T-cell (primary cell): ENCODE measurements around the gene NLRP3. TPM values are rescaled to one million over a fixed set of nuclear protein-coding genes. Genes with fewer than 3 reads are reported as not detected.
"Not testable (repeated sequence)": the region's sequence is repeated elsewhere in the genome, so short reads cannot be mapped to it uniquely, and the experiment has no call there.

Experiments
- ATAC-seq, 4 experiments: fragments of 200-7000 bp in 3 of 4; fragments of 150-1000 bp in 1 of 4; cut with Tn5 transposase; replicated peaks in 1 of 4; 1 replicate in 3 of 4; 2 replicates in 1 of 4; pipeline ENCODE4 v1.10.0; 2021; ENCODE audit warnings: moderate library complexity in 3 of 4, mild to moderate bottlenecking in 2 of 4, moderate number of reproducible peaks in 1 of 4
- CTCF ChIA-PET, 2 donors: fragments of 300-600 bp; sonication (Branson Sonifier 250); formaldehyde crosslinking; loops; one replicate each; lab custom pipeline; 2022; ENCODE audit warnings: antibody characterized with exemption in 2 of 2; lab: Charles Lee
- POLR2A ChIA-PET, 2 donors: fragments of 300-600 bp; sonication (Branson Sonifier 250); formaldehyde crosslinking; loops; one replicate each; lab custom pipeline; 2022; ENCODE audit warnings: antibody characterized with exemption in 2 of 2; lab: Charles Lee
- DNase-seq, 35 experiments: peaks; one replicate each; pipeline versions ENCODE4 v3.0.0 to v3.0.0-alpha.2; 2013 to 2023
- H3K27ac ChIP-seq: one replicate; pipeline ENCODE4 v1.5.1; 2013; ENCODE audit warnings: low read length
- H3K27me3 ChIP-seq, 2 experiments: replicated peaks in 1 of 2; 1 replicate in 1 of 2; 2 replicates in 1 of 2; pipeline versions ENCODE4 v1.6.1 to v1.7.0; 2013; ENCODE audit warnings: low read length in 1 of 2, mixed read lengths in 1 of 2; ENCODE audit not compliant: control insufficient read depth in 2 of 2, insufficient read depth in 2 of 2; ENCODE audit errors: extremely low read depth in 1 of 2
- H3K36me3 ChIP-seq, 2 donors: 1 replicate in 1 of 2; 2 replicates in 1 of 2; pipeline versions ENCODE4 v1.6.1 to v1.7.0; 2013; ENCODE audit warnings: low read length in 1 of 2; ENCODE audit not compliant: control insufficient read depth in 2 of 2, insufficient read depth in 1 of 2; ENCODE audit errors: extremely low read depth in 1 of 2
- H3K4me1 ChIP-seq, 2 experiments: 1 replicate in 1 of 2; 2 replicates in 1 of 2; pipeline versions ENCODE4 v1.6.1 to v1.7.0; 2013; ENCODE audit warnings: low read length in 2 of 2, mixed read lengths in 1 of 2; ENCODE audit not compliant: insufficient read depth in 2 of 2, control insufficient read depth in 1 of 2; ENCODE audit errors: extremely low read depth in 1 of 2
- H3K4me3 ChIP-seq, 2 donors: 1 replicate in 1 of 2; 2 replicates in 1 of 2; pipeline versions ENCODE4 v1.5.1 to v1.7.0; 2013; ENCODE audit warnings: mild to moderate bottlenecking in 2 of 2, low read length in 1 of 2, moderate library complexity in 1 of 2; ENCODE audit not compliant: control insufficient read depth in 1 of 2; ENCODE audit errors: extremely low read depth in 1 of 2
- H3K9me3 ChIP-seq: 2 replicates; pipeline ENCODE4 v1.7.0; 2013
- H3K27ac Mint-ChIP-seq, 2 donors: one replicate each; pipeline ENCODE4 v1.8.0; 2020 to 2021; ENCODE audit warnings: mild to moderate bottlenecking in 2 of 2, mixed read lengths in 2 of 2
- H3K27me3 Mint-ChIP-seq, 2 donors: one replicate each; pipeline ENCODE4 v1.8.0; 2021 to 2022; ENCODE audit warnings: mixed read lengths in 2 of 2
- H3K36me3 Mint-ChIP-seq: one replicate; pipeline ENCODE4 v1.8.0; 2021; ENCODE audit warnings: mixed read lengths
- H3K4me1 Mint-ChIP-seq, 3 donors: one replicate each; pipeline ENCODE4 v1.8.0; 2020 to 2022; ENCODE audit warnings: mixed read lengths in 3 of 3, mild to moderate bottlenecking in 1 of 3
- H3K4me3 Mint-ChIP-seq, 3 donors: one replicate each; pipeline ENCODE4 v1.8.0; 2020 to 2022; ENCODE audit warnings: mild to moderate bottlenecking in 3 of 3, mixed read lengths in 3 of 3, moderate library complexity in 3 of 3
- H3K9me3 Mint-ChIP-seq, 3 donors: one replicate each; pipeline ENCODE4 v1.8.0; 2020 to 2022; ENCODE audit warnings: mixed read lengths in 3 of 3
- WGBS: methylation state at CpG from one replicate; pipeline ENCODE4 v1.1.5; 2013; ENCODE audit warnings: missing lambda C conversion rate; ENCODE audit not compliant: insufficient coverage; 5-methylcytosine and 5-hydroxymethylcytosine counted together
- total RNA-seq, 35 experiments: library from RNA in 6 of 35; stranded (reverse) in 6 of 35; fragments of 120-200 nt in 1 of 35; gene quantifications; one replicate each; pipeline versions ENCODE4 v1.2.1 to v1.2.4 and lab custom pipeline; 2013 to 2026

The NLRP3 gene
- total RNA-seq, 5 donors from 2014 or later (not counting 1 experiment from before 2014, with no cell fraction given): 2.9 to 8.5 (median 5.1) TPM

GRCh38 chr1:247377656-247378055 lies 38.3 kb upstream of the NLRP3 start:
- H3K4me1 ChIP-seq, CTCF ChIA-PET, H3K4me1 Mint-ChIP-seq, POLR2A ChIA-PET, H3K27ac Mint-ChIP-seq, H3K4me3 Mint-ChIP-seq, H3K27ac ChIP-seq, H3K36me3 ChIP-seq, H3K27me3 ChIP-seq, H3K36me3 Mint-ChIP-seq, ATAC-seq, H3K9me3 Mint-ChIP-seq, H3K27me3 Mint-ChIP-seq, DNase-seq, H3K9me3 ChIP-seq, H3K4me3 ChIP-seq: not testable (repeated sequence)
- 100% methylated on average over 2 of the region's 7 CpGs for WGBS

DNA sequence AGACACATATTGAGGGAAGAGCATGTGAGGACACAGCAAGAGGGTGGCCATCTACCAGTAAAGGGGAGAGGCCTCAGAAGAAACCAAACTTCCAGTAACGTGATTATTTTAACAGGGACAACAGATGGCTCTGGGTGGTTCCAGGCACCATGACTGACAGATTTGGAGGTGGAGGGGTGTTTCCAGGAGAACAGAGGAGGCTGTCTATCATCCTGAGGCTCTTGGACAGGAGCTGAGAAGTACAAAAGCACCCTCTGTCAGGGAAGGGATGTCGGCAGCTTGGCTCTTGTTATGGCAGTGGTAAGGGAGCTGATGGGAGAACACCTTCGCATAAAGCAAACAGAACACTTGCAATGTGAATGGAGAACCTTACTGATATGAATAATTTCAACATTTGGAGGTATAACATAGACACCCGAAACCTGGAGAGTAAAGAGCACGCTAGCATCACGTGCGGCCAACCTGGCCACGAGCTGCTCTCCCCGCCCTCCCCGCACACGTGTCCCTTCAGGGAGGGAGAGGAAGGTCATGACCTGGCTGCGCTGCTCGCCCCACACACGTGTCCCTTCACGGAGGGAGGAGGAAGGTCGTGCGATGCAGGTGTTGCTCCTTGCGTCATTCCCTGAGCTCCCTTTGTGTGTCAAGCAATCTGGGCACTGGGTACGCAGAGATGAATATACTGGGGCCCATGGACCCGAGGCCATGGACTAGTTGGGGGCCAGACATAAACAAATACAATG lies 37.5 kb upstream of the NLRP3 start:
- Mint-ChIP-seq H3K4me3 (no peak overlapping the region), H3K36me3 (no peaks in the 10 kb centered on the region), H3K4me1 (peaks cover 0 to 4% (median 3%) of the 10 kb centered on the region in 3 donors), H3K9me3 (no peaks in the 10 kb centered on the region), H3K27me3 (peaks cover 3 to 4% of the 10 kb centered on the region in 2 donors), H3K27ac (no peak overlapping the region)
- DNase-seq (no peak), ATAC-seq (no peak)
- H3K36me3 ChIP-seq: no peaks in the 10 kb centered on the region
- H3K4me1 ChIP-seq: peaks cover 0 to 2% of the 10 kb centered on the region in 2 experiments
- H3K9me3 ChIP-seq: no peaks in the 10 kb centered on the region
- no peak overlapping the region for H3K27ac ChIP-seq
- H3K27me3 ChIP-seq: peaks cover 0 to 6% of the 10 kb centered on the region in 2 experiments
- no peak overlapping the region for H3K4me3 ChIP-seq
- 88% methylated on average over 18 of the region's 20 CpGs for WGBS
- ChIA-PET POLR2A (no interaction called here), CTCF (no interaction called here)

DNA sequence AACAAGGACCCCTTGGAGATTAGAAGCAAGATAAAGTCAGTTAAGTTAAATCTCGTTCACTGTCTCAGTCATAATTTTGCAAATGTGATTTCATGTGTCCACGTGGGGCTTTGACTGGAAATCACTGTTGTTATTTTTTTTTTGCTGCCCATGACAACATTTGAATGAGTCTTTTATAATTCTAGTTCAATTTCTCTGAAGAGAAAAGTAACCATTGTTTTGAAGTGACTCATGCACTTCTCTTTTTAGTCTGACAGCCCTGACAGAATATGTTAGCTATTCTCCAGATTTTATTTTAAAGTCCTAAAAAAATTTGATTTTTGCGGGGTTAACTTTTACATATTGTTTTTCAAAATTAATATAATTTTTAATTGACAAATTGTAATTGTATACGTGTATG lies 30.7 kb upstream of the NLRP3 start:
- Mint-ChIP-seq H3K4me1 (peaks cover 4 to 12% (median 6%) of the 10 kb centered on the region in 3 donors), H3K27ac (no peak overlapping the region), H3K27me3 (peaks cover 0 to 4% of the 10 kb centered on the region in 2 donors), H3K36me3 (no peaks in the 10 kb centered on the region), H3K9me3 (no peaks in the 10 kb centered on the region), H3K4me3 (no peak overlapping the region)
- peaks cover 0 to 8% of the 10 kb centered on the region in 2 experiments for H3K4me1 ChIP-seq
- H3K27ac ChIP-seq: no peak overlapping the region
- H3K4me3 ChIP-seq: no peak overlapping the region
- DNase-seq (no peak), ATAC-seq (no peak)
- H3K9me3 ChIP-seq: no peaks in the 10 kb centered on the region
- CTCF ChIA-PET: no interaction called here
- WGBS: no CpG with 5 or more reads among the region's 4 CpGs
- no peaks in the 10 kb centered on the region for H3K36me3 ChIP-seq
- POLR2A ChIA-PET: no interaction called here
- H3K27me3 ChIP-seq: no peaks in the 10 kb centered on the region

DNA sequence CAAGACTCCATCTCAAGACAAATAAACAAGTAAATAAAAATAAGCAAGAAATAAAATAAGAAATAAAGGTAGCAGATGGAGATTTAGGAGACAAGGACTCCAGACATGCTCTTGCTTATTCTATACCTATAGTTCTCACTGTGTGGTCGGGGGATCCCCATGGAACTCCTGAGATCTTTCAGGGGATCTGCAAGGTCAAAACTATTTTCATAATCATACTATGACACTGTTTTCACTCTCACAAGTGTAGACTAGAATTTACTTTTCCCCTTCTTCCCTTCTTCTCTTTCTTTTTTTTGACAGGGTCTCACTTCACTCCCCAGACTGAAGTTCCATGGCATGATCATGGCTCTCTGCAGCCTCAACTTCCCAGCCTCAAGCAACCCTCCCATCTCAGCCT lies 29.8 kb upstream of the NLRP3 start:
- Mint-ChIP-seq H3K36me3 (no peaks in the 10 kb centered on the region), H3K27me3 (peaks cover 0 to 4% of the 10 kb centered on the region in 2 donors), H3K27ac (no peak overlapping the region), H3K9me3 (no peaks in the 10 kb centered on the region), H3K4me3 (no peak overlapping the region), H3K4me1 (peaks cover 12 to 18% (median 14%) of the 10 kb centered on the region in 3 donors)
- H3K9me3 ChIP-seq: no peaks in the 10 kb centered on the region
- no peak overlapping the region for H3K27ac ChIP-seq
- CTCF ChIA-PET: no interaction called here
- POLR2A ChIA-PET: no interaction called here
- 80% methylated on average over 1 of the region's 1 CpG for WGBS
- no peaks in the 10 kb centered on the region for H3K36me3 ChIP-seq
- H3K27me3 ChIP-seq: no peaks in the 10 kb centered on the region
- ATAC-seq: no peak
- DNase-seq: no peak
- no peak overlapping the region for H3K4me3 ChIP-seq
- peaks cover 0 to 14% of the 10 kb centered on the region in 2 experiments for H3K4me1 ChIP-seq

- Histone ChIP-seq H3K4me3 (no peak overlapping the region), H3K4me1 (peaks cover 0 to 14% of the 10 kb centered on the region in 2 experiments), H3K27ac (no peak overlapping the region), H3K9me3 (no peaks in the 10 kb centered on the region), H3K36me3 (no peaks in the 10 kb centered on the region), H3K27me3 (no peaks in the 10 kb centered on the region)
- H3K27me3 Mint-ChIP-seq: no peaks in the 10 kb centered on the region
- no peaks in the 10 kb centered on the region for H3K9me3 Mint-ChIP-seq
- peaks cover 14 to 20% (median 14%) of the 10 kb centered on the region in 3 donors for H3K4me1 Mint-ChIP-seq
- POLR2A ChIA-PET: no interaction called here
- H3K4me3 Mint-ChIP-seq: no peak overlapping the region
- WGBS: 88% methylated on average over 3 of the region's 3 CpGs
- CTCF ChIA-PET: no interaction called here
- H3K27ac Mint-ChIP-seq: no peak overlapping the region
- H3K36me3 Mint-ChIP-seq: no peaks in the 10 kb centered on the region
- no peak for DNase-seq
- ATAC-seq: no peak
Measured at GRCh38 chr1:247386687-247387086, 29.3 kb upstream of the NLRP3 start.

GRCh38 chr1:247387096-247387495 lies 28.9 kb upstream of the NLRP3 start:
- Mint-ChIP-seq H3K27me3 (no peaks in the 10 kb centered on the region), H3K27ac (no peak overlapping the region), H3K36me3 (no peaks in the 10 kb centered on the region), H3K9me3 (no peaks in the 10 kb centered on the region), H3K4me1 (peaks cover 14 to 20% (median 14%) of the 10 kb centered on the region in 3 donors), H3K4me3 (no peak overlapping the region)
- H3K36me3 ChIP-seq: no peaks in the 10 kb centered on the region
- 100% methylated on average over 3 of the region's 4 CpGs for WGBS
- DNase-seq (no peak), ATAC-seq (no peak)
- H3K27me3 ChIP-seq: no peaks in the 10 kb centered on the region
- no peak overlapping the region for H3K4me3 ChIP-seq
- ChIA-PET POLR2A (no interaction called here), CTCF (interaction anchor here in 1 of 2 donors (0.6 kb wide), 1 partner anchor 14 kb away, joined by 3 read pairs; no protein-coding TSS in a partner anchor)
- H3K9me3 ChIP-seq: no peaks in the 10 kb centered on the region
- no peak overlapping the region for H3K27ac ChIP-seq
- H3K4me1 ChIP-seq: peaks cover 0 to 14% of the 10 kb centered on the region in 2 experiments
